Caki2 (cell line): Measurements from ENCODE around the gene DCHS1. TPM values are rescaled to one million over a fixed set of nuclear protein-coding genes. Genes with fewer than 3 reads are reported as not detected.

ENCODE experiments used
- DNase-seq: peaks from one replicate; pipeline ENCODE4 v3.0.0-alpha.2; 2015; ENCODE audit warnings: low read depth
- in situ Hi-C: cut with HindIII; loops from 2 replicates; pipeline ENCODE4 v1.10.0; 2016; ENCODE audit warnings: low sequenced_read_pairs, low pct_unique_long_range_greater_than_20kb, mixed read lengths
- total RNA-seq: library from RNA; depleted of rRNA; stranded (reverse); fragments of >200 nt; shearing (Covaris generic); gene quantifications from 2 replicates; pipeline ENCODE4 v1.2.3, GENCODE V29; 2014; ENCODE audit warnings: low replicate concordance

DCHS1 gene
- total RNA-seq, 1 experiment from 2014 or later, result 0.03 TPM

GRCh38 chr11:6652182-6652581 is 3.4 kb downstream of the DCHS1 start:
- in situ Hi-C loops, result no loop called here
- DNase-seq, result no peak

GRCh38 chr11:6650980-6651379 is 4.6 kb downstream of the DCHS1 start:
- no peak for DNase-seq
- in situ Hi-C loops, result no loop called here

- no peak for DNase-seq
- in situ Hi-C loops, result no loop called here
Measured at GRCh38 chr11:6650104-6650503, 5.5 kb downstream of the DCHS1 start.

GRCh38 chr11:6648501-6648900 is 7.1 kb downstream of the DCHS1 start:
- in situ Hi-C loops, result no loop called here
- DNase-seq, result no peak

GRCh38 chr11:6647836-6648235 is 7.8 kb downstream of the DCHS1 start:
- no peak for DNase-seq
- in situ Hi-C loops, result no loop called here

GRCh38 chr11:6646918-6647679 is 8.5 kb downstream of the DCHS1 start:
- in situ Hi-C loops, result no loop called here

GRCh38 chr11:6646576-6646917 is 9.1 kb downstream of the DCHS1 start:
- DNase-seq, result no peak
- in situ Hi-C loops, result no loop called here

More at GRCh38 chr11:6646918-6647679, 8.5 kb downstream of the DCHS1 start:
- DNase-seq, result no peak

GRCh38 chr11:6646071-6646470 is 9.5 kb downstream of the DCHS1 start:
- in situ Hi-C loops, result no loop called here
- DNase-seq, result no peak

GRCh38 chr11:6642957-6643356 is 12.7 kb downstream of the DCHS1 start:
- in situ Hi-C loops, result no loop called here
- no peak for DNase-seq

- in situ Hi-C loops, result no loop called here
- no peak for DNase-seq
Measured at GRCh38 chr11:6640985-6641701, 14.5 kb downstream of the DCHS1 start.

GRCh38 chr11:6640036-6640984 is 15.3 kb downstream of the DCHS1 start:
- no peak for DNase-seq
- in situ Hi-C loops, result no loop called here

- in situ Hi-C loops, result no loop called here
- DNase-seq, result no peak
Measured at GRCh38 chr11:6638429-6638828, 17.2 kb downstream of the DCHS1 start.

GRCh38 chr11:6637871-6638270 is 17.7 kb downstream of the DCHS1 start:
- DNase-seq, result no peak
- in situ Hi-C loops, result no loop called here

- in situ Hi-C loops, result no loop called here
- DNase-seq, result no peak
Measured at GRCh38 chr11:6636480-6636879, 19.1 kb downstream of the DCHS1 start.

- in situ Hi-C loops, result no loop called here
- DNase-seq, result no peak
Measured at GRCh38 chr11:6635082-6635932, 20.3 kb downstream of the DCHS1 start.

- no peak for DNase-seq
- in situ Hi-C loops, result no loop called here
Measured at GRCh38 chr11:6634534-6634933, 21.1 kb downstream of the DCHS1 start.

- DNase-seq, result no peak
- in situ Hi-C loops, result no loop called here
Measured at GRCh38 chr11:6633422-6634408, 21.9 kb downstream of the DCHS1 start.
